Kidney (tissue), 14 donors: Measurements from ENCODE around the gene RANBP1. TPM values are rescaled to one million over a fixed set of nuclear protein-coding genes. Genes with fewer than 3 reads are reported as not detected.
A peak's percentile ranks its signal among the peaks of the same experiment; 100 is the strongest.

ENCODE experiments used
- DNase-seq, 5 donors: peaks; one replicate each; pipeline ENCODE4 v3.0.0-alpha.2; 2013 to 2020
- FAIRE-seq: peaks from 2 replicates; lab custom pipeline; 2012; peaks lifted over from hg19 to GRCh38; lab: Jason Lieb, UNC
- H3K27ac ChIP-seq, 2 donors: one replicate each; pipeline ENCODE4 v1.7.0; 2013; ENCODE audit warnings: low read depth in 2 of 2, low read length in 2 of 2, inconsistent platforms in 1 of 2
- H3K27me3 ChIP-seq: one replicate; pipeline ENCODE4 v1.7.1; 2013; ENCODE audit warnings: low read length, inconsistent platforms; ENCODE audit not compliant: control insufficient read depth, insufficient read depth
- H3K36me3 ChIP-seq, 3 donors: one replicate each; pipeline versions ENCODE4 v1.7.0 to v1.7.1; 2013; ENCODE audit warnings: low read length in 3 of 3, control low read depth in 1 of 3, inconsistent platforms in 1 of 3; ENCODE audit not compliant: insufficient read depth in 3 of 3, control insufficient read depth in 2 of 3
- H3K4me1 ChIP-seq, 3 donors: one replicate each; pipeline versions ENCODE4 v1.7.0 to v1.7.1; 2013; ENCODE audit warnings: low read length in 3 of 3, inconsistent platforms in 1 of 3, low read depth in 1 of 3; ENCODE audit not compliant: control insufficient read depth in 2 of 3, insufficient read depth in 2 of 3
- H3K4me3 ChIP-seq, 3 donors: one replicate each; pipeline versions ENCODE4 v1.7.0 to v1.8.1; 2013; ENCODE audit warnings: low read length in 3 of 3, control low read depth in 1 of 3, inconsistent platforms in 1 of 3
- H3K9ac ChIP-seq, 3 donors: one replicate each; pipeline versions ENCODE4 v1.7.0 to v1.7.1; 2013; ENCODE audit warnings: low read length in 3 of 3, control low read depth in 1 of 3, inconsistent platforms in 1 of 3
- H3K9me3 ChIP-seq, 3 donors: one replicate each; pipeline versions ENCODE4 v1.7.0 to v1.7.1; 2013; ENCODE audit warnings: low read length in 3 of 3, control low read depth in 1 of 3, inconsistent platforms in 1 of 3; ENCODE audit not compliant: control insufficient read depth in 2 of 3, insufficient read depth in 1 of 3
- CTCF ChIP-seq: IDR thresholded peaks from 3 replicates; pipeline ENCODE4 v1.5.1; 2012; ENCODE audit warnings: mild to moderate bottlenecking, moderate library complexity, borderline replicate concordance; ENCODE audit not compliant: insufficient read depth; ENCODE audit errors: extremely low read depth
- intact Hi-C: fragments of 100-400 bp; cut with DNase I; formaldehyde crosslinking; loops from one replicate; pipeline ENCODE4 v1.11.1; 2022
- polyA plus RNA-seq: library from polyadenylated mRNA; stranded (reverse); fragments of 350-450 nt; fragmentation: Illumina TruSeq; extraction: RNeasy Lipid Tissue Mini Kit (QIAGEN cat#74804); gene quantifications from one replicate; pipeline ENCODE4 v1.2.3, GENCODE V29; 2014; ENCODE audit warnings: low read depth, low replicate concordance; ENCODE audit not compliant: insufficient read depth
- total RNA-seq: library from RNA; stranded (reverse); fragmentation: NEBNext Ultra II Directional; extraction: Animal tissue kit (Norgen Biotek cat#: 25700); gene quantifications from one replicate; pipeline ENCODE4 v1.2.1, GENCODE V29; 2021
- donor health status: control.
- donor health status: control.
- donor health status: control.
- donor health status: control.
- donor health status: control.
- donor health status: DM: yes; HTN: yes; CAD: no.
- donor health status: Normal renal cell carcinoma (clear cell type).

Gene RANBP1
- total and polyA plus RNA-seq, 2 donors from 2014 or later = 67.2 to 80.5 TPM

GRCh38 chr22:20114506-20115475, 1.1 kb upstream of the RANBP1 start:
- peaks cover 0 to 23% (median 5%) of the 10 kb centered on the region in 3 donors for H3K36me3 ChIP-seq
- no peak overlapping the region for H3K9ac ChIP-seq
- no peak for FAIRE-seq
- no peak for TF ChIP-seq CTCF
- no peak overlapping the region for H3K27ac ChIP-seq
- no peaks in the 10 kb centered on the region for H3K27me3 ChIP-seq
- DNase-seq = peak in 1 of 5 donors; percentile 80
- intact Hi-C loops = loop anchor here (10.0 kb wide), 1 partner anchor 90 kb away; the partner anchor contains the start of gene TANGO2
- H3K9me3 ChIP-seq = no peaks in the 10 kb centered on the region
- no peak overlapping the region for H3K4me3 ChIP-seq
- peaks cover 0 to 18% (median 4%) of the 10 kb centered on the region in 3 donors for H3K4me1 ChIP-seq

GRCh38 chr22:20116376-20116950, 559 bp downstream of the RANBP1 start:
- FAIRE-seq (no peak), DNase-seq (peak in 1 of 5 donors; percentile 20)
- Histone ChIP-seq H3K36me3 (peaks cover 0 to 12% (median 9%) of the 10 kb centered on the region in 3 donors), H3K9me3 (no peaks in the 10 kb centered on the region), H3K27ac (peak overlapping the region; percentile 70 to 80), H3K4me3 (peak overlapping the region; percentile 77 to 84 (median 82)), H3K9ac (peak overlapping the region; percentile 57 to 78 (median 61)), H3K4me1 (peaks cover 0 to 18% (median 4%) of the 10 kb centered on the region in 3 donors), H3K27me3 (no peaks in the 10 kb centered on the region)
- intact Hi-C loops = loop anchor here (10.0 kb wide), 1 partner anchor 92 kb away; the partner anchor contains the start of gene TANGO2
- no peak for TF ChIP-seq CTCF

- intact Hi-C loops = loop anchor here (10.0 kb wide), 1 partner anchor 92 kb away; the partner anchor contains the start of gene TANGO2
Observed at GRCh38 chr22:20116951-20117632, 1.2 kb downstream of the RANBP1 start, which contains the start of gene TRMT2A. Gene TRMT2A (minus strand): TSS chr22:20117226. CDS start chr22:20116906, 320 bp downstream.

More at GRCh38 chr22:20116951-20117632, 1.2 kb downstream of the RANBP1 start, which contains the start of gene TRMT2A:
- H3K4me3 ChIP-seq = peak within 1 kb of the TSS; percentile 79 to 84 (median 82)
- H3K4me1 ChIP-seq = peaks cover 0 to 18% (median 4%) of the 10 kb centered on the region in 3 donors
- H3K27ac ChIP-seq = peak within 1 kb of the TSS; percentile 70 to 80
- FAIRE-seq (no peak), DNase-seq (peak; percentile 98 to 99 (median 99))
- H3K9me3 ChIP-seq = no peaks in the 10 kb centered on the region
- peak within 1 kb of the TSS; percentile 62 to 78 (median 74) for H3K9ac ChIP-seq
- no peak for TF ChIP-seq CTCF
- peaks cover 0 to 12% (median 9%) of the 10 kb centered on the region in 3 donors for H3K36me3 ChIP-seq
- no peaks in the 10 kb centered on the region for H3K27me3 ChIP-seq
